Mesothelial cell of epicardium (in vitro differentiated cells): ENCODE measurements around the gene MAK. TPM values are rescaled to one million over a fixed set of nuclear protein-coding genes. Genes with fewer than 3 reads are reported as not detected.
"Not testable (repeated sequence)": the region's sequence is repeated elsewhere in the genome, so short reads cannot be mapped to it uniquely, and the experiment has no call there.

Source experiments
- DNase-seq, 2 experiments: peaks; one replicate each; pipeline ENCODE4 v3.0.0; 2021; ENCODE audit warnings: low spot score in 2 of 2; ENCODE audit not compliant: unreplicated experiment in 2 of 2
- H3K27ac Mint-ChIP-seq: 2 replicates; pipeline ENCODE4 v1.8.0; 2021; ENCODE audit warnings: mixed read lengths
- H3K27me3 Mint-ChIP-seq: 2 replicates; pipeline ENCODE4 v1.8.0; 2021; ENCODE audit warnings: low read depth, mixed read lengths
- H3K36me3 Mint-ChIP-seq: 2 replicates; pipeline ENCODE4 v1.8.0; 2021; ENCODE audit warnings: mixed read lengths
- H3K4me1 Mint-ChIP-seq: 2 replicates; pipeline ENCODE4 v1.8.0; 2021; ENCODE audit warnings: mixed read lengths
- H3K4me3 Mint-ChIP-seq: 2 replicates; pipeline ENCODE4 v1.8.0; 2021; ENCODE audit warnings: mild to moderate bottlenecking, moderate library complexity, mixed read lengths
- H3K9me3 Mint-ChIP-seq: 2 replicates; pipeline ENCODE4 v1.8.0; 2021; ENCODE audit warnings: mixed read lengths
- CTCF ChIP-seq: fragments of 200-600 bp; sonication (generic); IDR thresholded peaks from one replicate; pipeline ENCODE4 v1.5.0; 2021; ENCODE audit warnings: antibody characterized with exemption; ENCODE audit not compliant: unreplicated experiment
- total RNA-seq: library from RNA; stranded (reverse); gene quantifications from 3 replicates; pipeline ENCODE4 v1.2.1, GENCODE V29; 2021

Gene MAK
- total RNA-seq, result 0.14 to 0.25 TPM (median 0.24 TPM) in 3 replicates

DNA sequence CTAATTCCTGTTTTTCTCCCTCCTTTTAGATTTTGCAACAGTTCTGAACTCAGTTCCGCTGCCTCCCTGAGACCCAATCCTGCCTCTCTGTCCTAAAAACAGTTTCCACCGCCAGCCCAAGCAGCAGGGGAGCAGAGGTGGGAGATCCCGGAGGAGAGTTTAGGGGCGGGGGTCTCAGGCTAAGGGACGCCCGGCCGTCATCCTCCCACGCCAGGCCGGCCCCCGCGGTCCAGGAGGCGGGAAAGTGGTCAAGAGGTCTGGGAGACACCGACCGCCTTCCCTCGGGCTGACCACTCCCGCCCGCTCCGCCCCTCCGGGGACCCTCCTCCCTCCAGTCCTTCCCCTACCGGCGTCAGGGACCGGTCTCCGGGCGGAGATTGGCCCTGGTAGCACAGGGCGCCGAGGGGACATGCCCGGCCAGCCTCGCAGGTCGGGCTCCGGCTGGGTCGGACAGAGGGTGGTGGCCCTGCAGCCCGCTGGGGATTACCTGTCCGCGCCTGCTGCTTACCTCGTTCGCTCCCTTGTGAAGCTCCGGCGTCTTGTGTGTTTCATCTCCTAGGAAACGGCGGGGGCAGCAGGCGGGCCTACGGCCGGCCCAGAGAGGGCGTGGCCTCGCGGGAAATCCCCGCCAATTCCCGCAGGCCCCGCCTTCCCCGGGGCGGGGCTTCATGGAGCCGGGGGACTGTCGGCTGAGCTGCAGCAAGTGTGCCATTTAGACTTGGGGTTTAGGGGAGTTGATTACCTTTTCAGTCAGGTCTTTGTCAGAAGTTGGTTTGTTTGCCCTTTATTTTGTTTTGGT, at the start of gene MAK:
Gene MAK (minus strand): TSS at position 545 of the 799 bp plus-strand sequence. CDS start 7,891 bp downstream, outside the sequence.
- peak within 1 kb of the TSS; percentile 82 for H3K4me3 Mint-ChIP-seq
- peaks cover 42% of the 10 kb centered on the region for H3K27me3 Mint-ChIP-seq
- peak within 1 kb of the TSS; percentile 77 for H3K27ac Mint-ChIP-seq
- peaks cover 13% of the 10 kb centered on the region for H3K4me1 Mint-ChIP-seq
- DNase-seq, result peak; percentile 80 to 92
- H3K36me3 Mint-ChIP-seq, result peaks cover 5% of the 10 kb centered on the region
- no peak for TF ChIP-seq CTCF
- peaks cover 5% of the 10 kb centered on the region for H3K9me3 Mint-ChIP-seq

DNA sequence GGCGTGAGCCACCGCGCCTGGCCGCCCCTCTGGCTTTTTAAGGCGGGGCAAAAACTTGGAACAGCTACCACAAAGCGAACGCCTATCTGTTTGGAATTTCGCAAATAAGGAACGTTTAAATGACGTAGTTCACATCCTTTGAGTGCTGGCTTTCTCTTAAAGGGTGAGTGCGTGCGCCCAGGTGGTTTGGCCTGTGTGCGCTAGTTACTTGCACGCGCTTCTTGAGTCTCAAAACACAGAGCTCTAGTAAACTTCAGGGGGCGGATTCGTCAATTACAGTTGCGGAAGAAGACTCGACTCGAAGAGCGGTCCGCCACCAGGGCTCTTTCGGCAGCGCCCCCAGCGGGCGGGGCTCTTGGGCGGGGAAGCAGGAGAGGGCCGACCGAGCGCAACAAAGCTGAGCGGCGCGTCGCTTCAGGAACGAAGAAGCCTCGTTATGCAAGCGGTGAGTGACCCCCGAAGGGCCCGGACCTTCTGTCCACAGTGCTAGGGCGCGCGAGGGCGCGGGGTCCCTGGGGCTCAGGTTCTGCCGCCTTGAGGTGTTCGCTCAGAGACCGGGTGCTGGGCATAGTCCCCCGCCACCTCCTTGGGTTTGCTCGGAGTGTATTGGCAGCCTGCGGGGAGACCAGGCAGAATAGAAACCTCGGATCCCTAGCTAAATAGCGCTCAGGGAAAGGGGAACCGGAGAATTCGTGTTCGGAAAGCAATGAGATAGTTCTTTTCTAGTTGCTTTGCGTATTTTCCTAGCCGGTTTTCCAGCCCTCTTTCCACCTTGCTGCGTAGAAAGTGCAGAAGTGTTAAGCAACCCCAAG, 48.6 kb upstream of the MAK start, which contains the start of gene SYCP2L:
Gene SYCP2L (plus strand): TSS at position 362 of the 812 bp plus-strand sequence. CDS start 75 bp downstream, at position 437.
- Mint-ChIP-seq H3K27ac (peak within 1 kb of the TSS; percentile 98), H3K36me3 (peaks cover 13% of the 10 kb centered on the region), H3K9me3 (peaks cover 12% of the 10 kb centered on the region), H3K4me1 (peaks cover 18% of the 10 kb centered on the region), H3K4me3 (peak within 1 kb of the TSS; percentile 94), H3K27me3 (peaks cover 46% of the 10 kb centered on the region)
- DNase-seq, result peak; percentile 44 to 66
- TF ChIP-seq CTCF, result peak; percentile 45

GRCh38 chr6:10886365-10886690, 48.0 kb upstream of the MAK start:
- not testable (repeated sequence) for DNase-seq
- H3K27me3 Mint-ChIP-seq, result peaks cover 51% of the 10 kb centered on the region

GRCh38 chr6:10884245-10884972, 46.1 kb upstream of the MAK start:
- Mint-ChIP-seq H3K9me3 (no peaks in the 10 kb centered on the region), H3K27me3 (peaks cover 71% of the 10 kb centered on the region), H3K36me3 (no peaks in the 10 kb centered on the region), H3K4me1 (peaks cover 20% of the 10 kb centered on the region), H3K4me3 (no peak overlapping the region), H3K27ac (no peak overlapping the region)
- no peak for DNase-seq
- TF ChIP-seq CTCF, result no peak

More at GRCh38 chr6:10886365-10886690, 48.0 kb upstream of the MAK start:
- Mint-ChIP-seq H3K4me3 (peak overlapping the region; percentile 94), H3K27ac (peak overlapping the region; percentile 98), H3K36me3 (peaks cover 10% of the 10 kb centered on the region), H3K9me3 (peaks cover 12% of the 10 kb centered on the region), H3K4me1 (peaks cover 20% of the 10 kb centered on the region)

- Mint-ChIP-seq H3K4me1 (peaks cover 15% of the 10 kb centered on the region), H3K4me3 (no peak overlapping the region)
- no peak for DNase-seq
Measured at GRCh38 chr6:10883312-10884244, 45.2 kb upstream of the MAK start.

More at GRCh38 chr6:10883312-10884244, 45.2 kb upstream of the MAK start:
- no peak overlapping the region for H3K27ac Mint-ChIP-seq
- H3K27me3 Mint-ChIP-seq, result peaks cover 78% of the 10 kb centered on the region
- TF ChIP-seq CTCF, result no peak
- H3K9me3 Mint-ChIP-seq, result no peaks in the 10 kb centered on the region
- no peaks in the 10 kb centered on the region for H3K36me3 Mint-ChIP-seq
